H1 (cell line): ENCODE data around the gene APOL4. TPM values are rescaled to one million over a fixed set of nuclear protein-coding genes. Genes with fewer than 3 reads are reported as not detected.
A peak's percentile ranks its signal among the peaks of the same experiment; 100 is the strongest.
"Not testable (repeated sequence)": the region's sequence is repeated elsewhere in the genome, so short reads cannot be mapped to it uniquely, and the experiment has no call there.

Experiments used
- CTCF ChIA-PET: fragments of 300-600 bp; sonication (Branson Sonifier 250); formaldehyde crosslinking; loops from one replicate; lab custom pipeline; 2021; ENCODE audit not compliant: partially characterized antibody; lab: Charles Lee
- POLR2A ChIA-PET: fragments of 300-600 bp; sonication (Branson Sonifier 250); formaldehyde crosslinking; loops from one replicate; lab custom pipeline; 2021; ENCODE audit warnings: inconsistent platforms; ENCODE audit not compliant: partially characterized antibody; lab: Charles Lee
- DNase-seq, 2 experiments: peaks; one replicate each; pipeline versions ENCODE4 v3.0.0 to v3.0.0-alpha.2; 2010 to 2022; ENCODE audit warnings: low spot score in 2 of 2, low read depth in 1 of 2, mixed read lengths in 1 of 2
- FAIRE-seq: peaks from 2 replicates; lab custom pipeline; 2011; peaks lifted over from hg19 to GRCh38; lab: Jason Lieb, UNC
- H2AFZ ChIP-seq: 2 replicates; pipeline ENCODE4 v1.8.1; 2012; ENCODE audit warnings: low read length, inconsistent platforms
- H2AK5ac ChIP-seq: 2 replicates; pipeline ENCODE4 v1.6.1; 2013; ENCODE audit warnings: low read depth, low read length
- H2BK120ac ChIP-seq: replicated peaks from 2 replicates; pipeline ENCODE3; 2013; ENCODE audit warnings: low read depth, low read length, inconsistent platforms
- H2BK12ac ChIP-seq: 2 replicates; pipeline ENCODE4 v1.6.1; 2013; ENCODE audit warnings: low read depth, low read length
- H2BK15ac ChIP-seq: 2 replicates; pipeline ENCODE4 v1.6.1; 2013; ENCODE audit warnings: low read length
- H2BK20ac ChIP-seq: 2 replicates; pipeline ENCODE4 v1.6.1; 2013; ENCODE audit warnings: low read length
- H2BK5ac ChIP-seq: 2 replicates; pipeline ENCODE4 v1.6.1; 2013; ENCODE audit warnings: low read depth, low read length
- H3K14ac ChIP-seq: 2 replicates; pipeline ENCODE4 v1.6.1; 2013; ENCODE audit warnings: inconsistent platforms; ENCODE audit not compliant: insufficient read length
- H3K18ac ChIP-seq: 2 replicates; pipeline ENCODE4 v1.6.1; 2013; ENCODE audit warnings: low read length; ENCODE audit errors: extremely low read depth
- H3K23ac ChIP-seq: 2 replicates; pipeline ENCODE4 v1.6.1; 2013; ENCODE audit warnings: inconsistent platforms; ENCODE audit not compliant: insufficient read length
- H3K23me2 ChIP-seq: 2 replicates; pipeline ENCODE4 v1.6.1; 2013; ENCODE audit warnings: low read depth, low read length
- H3K27ac ChIP-seq: 2 replicates; pipeline ENCODE4 v1.6.1; 2011; ENCODE audit warnings: low read depth, low read length, inconsistent platforms
- H3K27me3 ChIP-seq, 4 experiments: replicated peaks in 1 of 4; 1 replicate in 1 of 4; 2 replicates in 3 of 4; pipeline versions ENCODE4 v1.6.1 to v1.8.1; 2011 to 2013; ENCODE audit warnings: low read length in 3 of 4, mild to moderate bottlenecking in 3 of 4, inconsistent platforms in 2 of 4, mixed read lengths in 2 of 4, moderate library complexity in 1 of 4; ENCODE audit not compliant: control insufficient read depth in 3 of 4, insufficient read depth in 3 of 4; ENCODE audit errors: extremely low read depth in 1 of 4
- H3K36me3 ChIP-seq, 4 experiments: 2 replicates each; pipeline versions ENCODE4 v1.6.1 to v1.8.1; 2011 to 2013; ENCODE audit warnings: mild to moderate bottlenecking in 4 of 4, low read length in 3 of 4, moderate library complexity in 2 of 4, control low read depth in 1 of 4, inconsistent platforms in 1 of 4; ENCODE audit not compliant: insufficient read depth in 4 of 4, control insufficient read depth in 2 of 4
- H3K4ac ChIP-seq: replicated peaks from 2 replicates; pipeline ENCODE3; 2013; ENCODE audit warnings: low read length, low read depth, mixed read lengths, inconsistent platforms; ENCODE audit not compliant: insufficient read length
- H3K4me1 ChIP-seq, 4 experiments: replicated peaks in 1 of 4; 1 replicate in 1 of 4; 2 replicates in 3 of 4; pipeline versions ENCODE4 v1.6.1 to v1.8.1; 2011 to 2013; ENCODE audit warnings: low read length in 3 of 4, inconsistent platforms in 2 of 4, mixed read lengths in 1 of 4; ENCODE audit not compliant: insufficient read depth in 4 of 4, control insufficient read depth in 3 of 4
- H3K4me2 ChIP-seq, 2 experiments: 2 replicates each; pipeline versions ENCODE4 v1.6.1 to v1.8.1; 2011 to 2013; ENCODE audit warnings: low read depth in 2 of 2, low read length in 2 of 2, control low read depth in 1 of 2, inconsistent platforms in 1 of 2, mild to moderate bottlenecking in 1 of 2; ENCODE audit not compliant: insufficient read depth in 1 of 2
- H3K4me3 ChIP-seq, 4 experiments: fragments of 200-600, 300-600 bp in 1 of 4; sonication (generic), shearing (Covaris generic), sonication (Bioruptor Twin) in 1 of 4; 2 replicates each; pipeline versions ENCODE4 v1.5.1 to v1.8.1; 2011 to 2016; ENCODE audit warnings: low read length in 4 of 4, low read depth in 3 of 4, control low read depth in 2 of 4, inconsistent platforms in 2 of 4, mild to moderate bottlenecking in 2 of 4, mixed read lengths in 1 of 4, moderate library complexity in 1 of 4; ENCODE audit not compliant: insufficient read depth in 2 of 4; ENCODE audit errors: extremely low read depth in 1 of 4
- H3K56ac ChIP-seq: replicated peaks from 2 replicates; pipeline ENCODE3; 2013; ENCODE audit warnings: low read depth, mild to moderate bottlenecking, mixed read lengths, low read length, inconsistent platforms; ENCODE audit not compliant: insufficient read length
- H3K79me1 ChIP-seq: 2 replicates; pipeline ENCODE4 v1.6.1; 2013; ENCODE audit warnings: low read depth, low read length, control low read depth
- H3K79me2 ChIP-seq, 2 experiments: 2 replicates each; pipeline versions ENCODE4 v1.6.1 to v1.8.1; 2012 to 2013; ENCODE audit warnings: low read length in 2 of 2, mild to moderate bottlenecking in 2 of 2, inconsistent platforms in 1 of 2; ENCODE audit not compliant: insufficient read depth in 2 of 2, control insufficient read depth in 1 of 2
- H3K9ac ChIP-seq, 4 experiments: replicated peaks in 1 of 4; 1 replicate in 1 of 4; 2 replicates in 3 of 4; pipeline versions ENCODE4 v1.6.1 to v1.8.1; 2011 to 2013; ENCODE audit warnings: low read depth in 3 of 4, low read length in 3 of 4, control low read depth in 2 of 4, mild to moderate bottlenecking in 2 of 4, moderate library complexity in 2 of 4, inconsistent platforms in 1 of 4; ENCODE audit errors: extremely low read depth in 1 of 4
- H3K9me3 ChIP-seq, 2 experiments: 2 replicates each; pipeline versions ENCODE4 v1.6.1 to v1.8.1; 2012 to 2013; ENCODE audit warnings: mild to moderate bottlenecking in 2 of 2, moderate library complexity in 2 of 2, control low read depth in 1 of 2, inconsistent platforms in 1 of 2, low read depth in 1 of 2, low read length in 1 of 2, mixed read lengths in 1 of 2; ENCODE audit not compliant: insufficient read depth in 2 of 2
- H4K20me1 ChIP-seq, 2 experiments: replicated peaks in 1 of 2; 2 replicates each; pipeline versions ENCODE3 to v1.8.1; 2011 to 2013; ENCODE audit warnings: inconsistent platforms in 2 of 2, low read length in 2 of 2, mild to moderate bottlenecking in 1 of 2; ENCODE audit not compliant: insufficient read depth in 2 of 2, control insufficient read depth in 1 of 2
- H4K5ac ChIP-seq: 2 replicates; pipeline ENCODE4 v1.6.1; 2013; ENCODE audit warnings: low read length, low read depth, mixed read lengths, inconsistent platforms; ENCODE audit not compliant: insufficient read length
- H4K8ac ChIP-seq: 2 replicates; pipeline ENCODE4 v1.8.0; 2013; ENCODE audit warnings: mild to moderate bottlenecking, moderate library complexity, low read length, inconsistent platforms; ENCODE audit not compliant: insufficient read depth; ENCODE audit errors: extremely low read depth
- H4K91ac ChIP-seq: replicated peaks from 2 replicates; pipeline ENCODE3; 2013; ENCODE audit warnings: low read length, mixed read lengths, inconsistent platforms; ENCODE audit not compliant: insufficient read length
- CTCF ChIP-seq, 3 experiments: IDR thresholded peaks; 1 replicate in 2 of 3; 2 replicates in 1 of 3; pipeline versions ENCODE4 v1.5.1 to v1.6.1; 2011; ENCODE audit warnings: low read length in 3 of 3, mild to moderate bottlenecking in 3 of 3, inconsistent platforms in 2 of 3, low read depth in 1 of 3, moderate library complexity in 1 of 3; ENCODE audit not compliant: insufficient read depth in 1 of 3; ENCODE audit errors: control extremely low read depth in 1 of 3
- RAD21 ChIP-seq, 2 experiments: IDR thresholded peaks in 1 of 2; conservative IDR thresholded peaks in 1 of 2; 2 replicates each; pipeline ENCODE4 v1.6.1; 2011; ENCODE audit warnings: low read depth in 2 of 2, low read length in 2 of 2, improper control_type of control experiment in 1 of 2, inconsistent platforms in 1 of 2, mild to moderate bottlenecking in 1 of 2, moderate library complexity in 1 of 2
- WGBS, 2 experiments: shearing (Covaris generic) in 1 of 2; methylation state at CpG; one replicate each; pipeline versions ENCODE4 v1.1.6 to v1.1.7; 2013 to 2015; ENCODE audit warnings: low lambda C conversion rate in 2 of 2, mixed read lengths in 2 of 2, inconsistent platforms in 1 of 2, low coverage in 1 of 2, missing lambda C conversion rate in 1 of 2; ENCODE audit not compliant: insufficient replicate concordance in 2 of 2, insufficient coverage in 1 of 2, insufficient read length in 1 of 2; ENCODE audit errors: extremely low coverage in 1 of 2, missing lambda C conversion rate in 1 of 2; 5-methylcytosine and 5-hydroxymethylcytosine counted together
- polyA plus RNA-seq, 7 experiments: library from polyadenylated mRNA; depleted of rRNA in 3 of 7; stranded (reverse) in 5 of 7; unstranded in 2 of 7; fragments of >200 nt in 5 of 7; fragments of 200-250 nt in 2 of 7; gene quantifications; 1 replicate in 5 of 7; 2 replicates in 1 of 7; 4 replicates in 1 of 7; pipeline versions ENCODE4 v1.2.1 to v1.2.3, GENCODE V29; 2011 to 2013; ENCODE audit warnings: missing spikeins in 2 of 7, mixed read lengths in 2 of 7
- total RNA-seq: library from RNA; stranded (reverse); fragmentation: NEBNext Ultra II Directional; extraction: Animal tissue kit (Norgen Biotek cat#: 25700); gene quantifications from 2 replicates; pipeline ENCODE4 v1.2.1, GENCODE V29; 2021

The APOL4 gene
- total and polyA plus RNA-seq, 2 of the 8 experiments (the other 6 are each of a cell fraction or from before 2014, with no cell fraction given), result 0.02 TPM; not detected in 1

DNA sequence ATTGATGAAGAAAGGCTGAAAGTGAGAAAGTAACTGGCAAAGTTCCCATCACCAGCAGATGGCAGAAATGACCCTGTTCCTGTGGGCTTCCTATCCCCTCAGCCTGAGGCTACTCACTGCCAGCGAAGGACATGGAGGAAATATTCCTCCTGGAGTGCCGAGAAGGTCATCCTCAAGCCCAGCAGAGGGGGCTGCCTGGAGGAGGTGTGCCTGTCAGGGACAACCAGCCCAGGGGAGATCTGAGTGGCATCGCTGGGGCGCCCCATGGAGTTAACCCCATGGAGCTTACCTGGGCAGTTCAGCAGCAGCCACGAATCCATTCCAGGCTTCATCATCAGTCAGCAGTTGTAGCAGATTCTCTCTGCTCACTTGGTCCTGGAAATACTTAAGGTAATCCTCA lies 29.4 kb upstream of the APOL4 start:
- H3K14ac ChIP-seq, H3K9me3 ChIP-seq, H3K18ac ChIP-seq, H2BK5ac ChIP-seq, H2BK20ac ChIP-seq, H3K79me2 ChIP-seq, H4K20me1 ChIP-seq, POLR2A ChIA-PET, H2AFZ ChIP-seq, H2BK15ac ChIP-seq, H3K4me1 ChIP-seq, H3K27me3 ChIP-seq, H3K36me3 ChIP-seq, H4K5ac ChIP-seq, H3K27ac ChIP-seq, H3K79me1 ChIP-seq, H3K23ac ChIP-seq, H3K4ac ChIP-seq, H3K9ac ChIP-seq, H4K8ac ChIP-seq, H2AK5ac ChIP-seq, H2BK12ac ChIP-seq, H3K56ac ChIP-seq, H2BK120ac ChIP-seq, H3K4me3 ChIP-seq, H3K4me2 ChIP-seq, H4K91ac ChIP-seq, H3K23me2 ChIP-seq: not testable (repeated sequence)
- CTCF ChIA-PET, result interaction anchor here (0.9 to 2.0 kb wide), 4 partner anchors 9 to 55 kb away, joined by 3 to 8 read pairs (median 6); no protein-coding TSS in a partner anchor
- DNase-seq, result peak; percentile 27 to 52
- TF ChIP-seq RAD21 (IDR thresholded peaks at IDR 0.05 in 1 of 2, conservative IDR thresholded peaks at IDR 0.05 in 1 of 2; ENCODE audit: low read depth in 2 of 2, low read length in 2 of 2) (peak; percentile 36 to 53), CTCF (IDR thresholded peaks at IDR 0.05; ENCODE audit: control extremely low read depth in 1 of 3, insufficient read depth in 1 of 3, low read depth in 1 of 3, low read length in 3 of 3) (peak; percentile 30 to 50 (median 44))
- WGBS, 2 experiments, result 77% methylated on average over 5 of the region's 5 CpGs; no CpG with 5 or more reads in 1 of the 2 experiments
- peak; percentile 100 for FAIRE-seq
